ENCODE results near the gene CD63. TPM values are rescaled to one million over a fixed set of nuclear protein-coding genes. Genes with fewer than 3 reads are reported as not detected.

Gene CD63
- total and polyA plus RNA-seq, 9 of the 15 experiments (the other 6 are each of a cell fraction or from before 2014, with no cell fraction given) = 313 to 735 (median 433) TPM

DNA sequence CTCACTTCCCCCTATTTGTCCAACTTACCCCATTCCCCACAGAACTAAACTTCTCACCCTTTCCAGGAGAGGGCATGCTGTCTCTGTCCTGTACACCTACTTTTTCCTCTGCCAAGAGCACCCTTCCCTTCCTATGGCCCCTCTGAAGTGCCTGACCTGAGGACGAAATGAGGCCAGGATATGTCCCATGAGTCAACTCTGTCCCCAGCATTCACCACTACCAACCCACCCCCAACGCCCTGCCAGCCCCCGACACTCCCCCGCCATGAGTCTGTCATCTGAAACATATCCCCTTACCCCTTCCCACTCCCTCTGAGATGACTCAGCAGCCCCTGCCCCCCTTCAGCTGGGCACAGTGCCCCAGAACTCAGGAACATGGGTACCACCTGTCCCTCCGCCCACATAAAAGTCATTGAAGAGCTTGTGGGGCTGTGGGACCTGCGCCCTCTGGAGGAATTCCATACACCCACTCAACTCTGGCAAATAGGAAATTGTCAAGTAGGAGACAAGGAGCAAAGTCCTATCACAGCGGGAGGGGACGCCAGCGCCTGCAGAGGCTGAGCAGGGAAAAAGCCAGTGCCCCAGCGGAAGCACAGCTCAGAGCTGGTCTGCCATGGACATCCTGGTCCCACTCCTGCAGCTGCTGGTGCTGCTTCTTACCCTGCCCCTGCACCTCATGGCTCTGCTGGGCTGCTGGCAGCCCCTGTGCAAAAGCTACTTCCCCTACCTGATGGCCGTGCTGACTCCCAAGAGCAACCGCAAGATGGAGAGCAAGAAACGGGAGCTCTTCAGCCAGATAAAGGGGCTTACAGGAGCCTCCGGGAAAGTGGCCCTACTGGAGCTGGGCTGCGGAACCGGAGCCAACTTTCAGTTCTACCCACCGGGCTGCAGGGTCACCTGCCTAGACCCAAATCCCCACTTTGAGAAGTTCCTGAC is 47.4 kb downstream of the CD63 start (continued):
- TF ChIP-seq TEAD1 (CRISPR knock-in tag; IDR thresholded peaks at IDR 0.05) (peak; percentile 48 to 79; a peak in 2 of 4 replicates), MAFG (tag; conservative IDR thresholded peaks at IDR 0.05) (0 out of 2 replicates have a peak, but pooled peaks have one; percentile 15), KLF6 (CRISPR knock-in tag; IDR thresholded peaks at IDR 0.05; ENCODE audit: borderline replicate concordance) (no peak), ZNF764 (CRISPR knock-in tag; IDR thresholded peaks at IDR 0.05; ENCODE audit: low read depth) (no peak), FOSL1 (tag; conservative IDR thresholded peaks at IDR 0.05) (peak; percentile 35; the same call in 1 of the 2 replicates), PRDM10 (IDR thresholded peaks at IDR 0.05; ENCODE audit: partially characterized antibody) (peak; percentile 97), CTBP1 (IDR thresholded peaks at IDR 0.05; ENCODE audit: borderline replicate concordance) (peak; percentile 72; the same call in 1 of the 2 replicates), ZNF239 (CRISPR knock-in tag; IDR thresholded peaks at IDR 0.05) (no peak), EHMT2 (IDR thresholded peaks at IDR 0.05) (0 out of 2 replicates have a peak, but pooled peaks have one; percentile 47), ETS2 (tag; IDR thresholded peaks at IDR 0.05; ENCODE audit: borderline replicate concordance, poor library complexity, severe bottlenecking) (no peak), CBX1 (IDR thresholded peaks at IDR 0.05; ENCODE audit: low read depth) (0 out of 2 replicates have a peak, but pooled peaks have one; percentile 35), GATAD2A (IDR thresholded peaks at IDR 0.05) (no peak), MYNN (IDR thresholded peaks at IDR 0.05) (peak; percentile 59; the same call in 1 of the 2 replicates), MYNN (CRISPR knock-in tag; IDR thresholded peaks at IDR 0.05) (no peak), MYBL2 (IDR thresholded peaks at IDR 0.05; ENCODE audit: low read depth) (no peak), MYBL2 (CRISPR knock-in tag; IDR thresholded peaks at IDR 0.05; ENCODE audit: borderline replicate concordance) (no peak)
- TF ChIP-seq, protein P1, sequence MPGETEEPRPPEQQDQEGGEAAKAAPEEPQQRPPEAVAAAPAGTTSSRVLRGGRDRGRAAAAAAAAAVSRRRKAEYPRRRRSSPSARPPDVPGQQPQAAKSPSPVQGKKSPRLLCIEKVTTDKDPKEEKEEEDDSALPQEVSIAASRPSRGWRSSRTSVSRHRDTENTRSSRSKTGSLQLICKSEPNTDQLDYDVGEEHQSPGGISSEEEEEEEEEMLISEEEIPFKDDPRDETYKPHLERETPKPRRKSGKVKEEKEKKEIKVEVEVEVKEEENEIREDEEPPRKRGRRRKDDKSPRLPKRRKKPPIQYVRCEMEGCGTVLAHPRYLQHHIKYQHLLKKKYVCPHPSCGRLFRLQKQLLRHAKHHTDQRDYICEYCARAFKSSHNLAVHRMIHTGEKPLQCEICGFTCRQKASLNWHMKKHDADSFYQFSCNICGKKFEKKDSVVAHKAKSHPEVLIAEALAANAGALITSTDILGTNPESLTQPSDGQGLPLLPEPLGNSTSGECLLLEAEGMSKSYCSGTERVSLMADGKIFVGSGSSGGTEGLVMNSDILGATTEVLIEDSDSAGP (CRISPR knock-in tag; IDR thresholded peaks at IDR 0.05) = no peak
- TF ChIP-seq, protein P2, sequence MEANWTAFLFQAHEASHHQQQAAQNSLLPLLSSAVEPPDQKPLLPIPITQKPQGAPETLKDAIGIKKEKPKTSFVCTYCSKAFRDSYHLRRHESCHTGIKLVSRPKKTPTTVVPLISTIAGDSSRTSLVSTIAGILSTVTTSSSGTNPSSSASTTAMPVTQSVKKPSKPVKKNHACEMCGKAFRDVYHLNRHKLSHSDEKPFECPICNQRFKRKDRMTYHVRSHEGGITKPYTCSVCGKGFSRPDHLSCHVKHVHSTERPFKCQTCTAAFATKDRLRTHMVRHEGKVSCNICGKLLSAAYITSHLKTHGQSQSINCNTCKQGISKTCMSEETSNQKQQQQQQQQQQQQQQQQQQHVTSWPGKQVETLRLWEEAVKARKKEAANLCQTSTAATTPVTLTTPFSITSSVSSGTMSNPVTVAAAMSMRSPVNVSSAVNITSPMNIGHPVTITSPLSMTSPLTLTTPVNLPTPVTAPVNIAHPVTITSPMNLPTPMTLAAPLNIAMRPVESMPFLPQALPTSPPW (CRISPR knock-in tag; IDR thresholded peaks at IDR 0.05) = peak; percentile 40
- TF ChIP-seq, protein P3, sequence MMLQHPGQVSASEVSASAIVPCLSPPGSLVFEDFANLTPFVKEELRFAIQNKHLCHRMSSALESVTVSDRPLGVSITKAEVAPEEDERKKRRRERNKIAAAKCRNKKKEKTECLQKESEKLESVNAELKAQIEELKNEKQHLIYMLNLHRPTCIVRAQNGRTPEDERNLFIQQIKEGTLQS (IDR thresholded peaks at IDR 0.05) = no peak
- TF ChIP-seq, protein P3 (CRISPR knock-in tag; conservative IDR thresholded peaks at IDR 0.05) = peak; percentile 68; the same call in 1 of the 2 replicates

Measured in K562 (cell line).